ENCODE results near the gene GTPBP10.

The GTPBP10 gene, protein sequence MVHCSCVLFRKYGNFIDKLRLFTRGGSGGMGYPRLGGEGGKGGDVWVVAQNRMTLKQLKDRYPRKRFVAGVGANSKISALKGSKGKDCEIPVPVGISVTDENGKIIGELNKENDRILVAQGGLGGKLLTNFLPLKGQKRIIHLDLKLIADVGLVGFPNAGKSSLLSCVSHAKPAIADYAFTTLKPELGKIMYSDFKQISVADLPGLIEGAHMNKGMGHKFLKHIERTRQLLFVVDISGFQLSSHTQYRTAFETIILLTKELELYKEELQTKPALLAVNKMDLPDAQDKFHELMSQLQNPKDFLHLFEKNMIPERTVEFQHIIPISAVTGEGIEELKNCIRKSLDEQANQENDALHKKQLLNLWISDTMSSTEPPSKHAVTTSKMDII

DNA sequence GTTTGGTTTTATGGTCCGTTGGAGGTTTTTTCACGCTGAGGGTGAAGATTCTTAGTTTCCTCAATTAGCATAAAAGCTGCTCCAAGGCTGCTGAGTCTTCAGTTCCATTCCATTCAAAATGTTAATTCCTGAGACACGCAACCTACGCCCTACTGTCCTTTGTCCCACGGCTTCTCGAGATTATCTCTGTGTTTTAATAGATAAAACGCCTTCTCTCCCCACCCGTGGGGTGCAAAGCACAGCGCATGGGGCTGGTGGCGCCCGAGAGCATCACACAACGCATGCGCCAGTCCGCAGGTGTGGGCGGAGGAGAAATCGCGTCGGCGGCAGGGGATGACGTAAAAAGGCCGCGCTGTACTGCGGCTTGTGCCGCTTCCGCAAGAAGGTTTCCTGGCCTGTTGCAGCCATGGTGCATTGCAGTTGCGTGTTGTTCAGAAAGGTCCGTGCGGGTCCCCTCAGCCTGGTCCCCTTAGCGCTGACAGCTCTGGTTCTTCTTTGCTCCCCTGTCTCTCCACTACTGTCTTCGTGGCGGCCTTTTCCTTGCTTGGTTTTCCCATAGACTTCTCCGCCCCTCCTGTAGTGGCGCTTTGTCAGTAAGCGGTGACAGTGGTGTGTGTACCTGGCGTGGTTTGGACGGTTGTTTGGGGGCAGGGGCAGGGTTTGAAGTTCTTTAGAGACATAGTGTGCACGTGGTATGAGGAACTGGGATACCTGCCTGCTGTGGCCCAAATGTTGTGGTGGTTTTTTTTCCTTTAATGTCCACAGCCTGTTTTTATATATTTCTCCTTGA is at the start of gene GTPBP10:
Gene GTPBP10, plus strand, starts transcription at position 381 of the 790 bp plus-strand sequence. Its CDS starts 26 bp downstream, at position 407.
- no peaks in the 10 kb centered on the region for H3K36me3 ChIP-seq (ENCODE audit: control insufficient read depth in 2 of 2, insufficient read depth in 2 of 2, low read length in 2 of 2)
- H3K27ac ChIP-seq (ENCODE audit: low read length): peak within 1 kb of the TSS; percentile 78
- no peaks in the 10 kb centered on the region for H3K4me1 ChIP-seq (ENCODE audit: control insufficient read depth, insufficient read depth, low read length)
- no peaks in the 10 kb centered on the region for H3K9me3 ChIP-seq (ENCODE audit: control insufficient read depth in 2 of 2, low read length in 2 of 2)
- no peaks in the 10 kb centered on the region for H3K27me3 ChIP-seq (ENCODE audit: control insufficient read depth in 1 of 2, insufficient read depth in 2 of 2, low read length in 2 of 2)
- peak within 1 kb of the TSS; percentile 78 to 99 for H3K9ac ChIP-seq (ENCODE audit: low read length in 2 of 2)
- H3K4me3 ChIP-seq (ENCODE audit: low read length in 2 of 2): peak within 1 kb of the TSS; percentile 64 to 99

DNA sequence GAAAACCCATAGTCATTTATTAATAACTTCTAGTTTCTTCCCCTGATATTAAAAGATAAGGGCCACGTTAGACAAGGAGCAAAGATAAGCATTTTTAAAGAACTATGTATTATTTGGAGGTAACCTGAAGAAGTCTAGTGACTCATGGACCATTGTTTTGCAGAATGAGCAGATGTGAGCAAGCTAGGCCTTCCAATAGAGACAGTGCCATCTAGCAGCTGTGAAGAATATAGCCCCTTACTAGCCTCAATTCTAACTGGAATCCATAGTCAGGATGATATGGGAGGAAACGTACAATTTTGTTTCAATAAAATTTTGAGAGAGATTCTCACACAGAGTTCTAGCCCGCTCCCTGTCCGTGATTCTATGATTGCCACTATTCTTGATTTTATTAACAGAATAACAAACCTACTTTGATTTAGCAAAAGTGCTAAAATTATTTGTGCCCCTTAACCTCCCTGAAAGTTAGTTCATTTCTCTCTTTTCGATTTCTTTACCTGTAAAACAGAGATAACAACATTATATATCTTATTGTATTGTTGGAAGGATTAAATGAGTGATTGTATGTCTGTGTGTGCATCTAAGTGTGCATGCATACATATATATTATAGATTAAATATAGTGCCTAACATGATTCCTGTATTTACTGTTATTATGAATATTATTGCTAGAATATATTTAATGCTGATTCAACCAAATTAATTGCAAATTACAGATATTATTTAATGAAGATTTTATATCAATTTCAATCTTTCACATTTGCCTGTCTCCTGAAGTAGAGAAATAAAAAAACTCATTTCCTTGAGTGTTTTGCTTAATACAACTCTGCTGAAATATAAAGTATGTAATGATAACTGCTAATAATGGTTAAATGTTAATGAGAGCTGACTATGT is 48.1 kb upstream of the GTPBP10 start:
- Histone ChIP-seq H3K9me3 (ENCODE audit: control insufficient read depth in 2 of 2, low read length in 2 of 2) (no peaks in the 10 kb centered on the region), H3K27ac (ENCODE audit: low read length) (no peak overlapping the region), H3K4me1 (ENCODE audit: control insufficient read depth, insufficient read depth, low read length) (no peaks in the 10 kb centered on the region), H3K27me3 (ENCODE audit: control insufficient read depth in 1 of 2, insufficient read depth in 2 of 2, low read length in 2 of 2) (no peaks in the 10 kb centered on the region), H3K36me3 (ENCODE audit: control insufficient read depth in 2 of 2, insufficient read depth in 2 of 2, low read length in 2 of 2) (no peaks in the 10 kb centered on the region), H3K9ac (ENCODE audit: low read length in 2 of 2) (no peak overlapping the region), H3K4me3 (ENCODE audit: low read length in 2 of 2) (no peak overlapping the region)

DNA sequence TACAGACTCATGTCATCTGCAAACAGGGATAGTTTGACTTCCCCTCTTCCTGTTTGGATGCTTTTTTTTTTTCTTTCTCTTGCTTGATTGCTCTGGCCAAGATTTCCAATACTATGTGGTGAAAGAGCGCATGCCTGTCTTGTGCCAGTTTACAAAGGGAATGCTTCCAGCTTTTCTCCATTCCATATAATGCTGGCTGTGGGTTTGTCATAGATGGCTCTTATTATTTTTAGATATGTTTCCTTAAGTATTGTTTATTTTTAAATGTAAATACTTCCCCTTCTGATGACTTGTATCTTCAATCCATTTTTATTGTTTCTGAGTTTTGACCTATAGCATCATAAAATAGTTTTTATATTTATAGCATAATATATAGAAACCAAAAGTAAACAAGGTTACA is 43.3 kb upstream of the GTPBP10 start:
- Histone ChIP-seq H3K27me3 (ENCODE audit: control insufficient read depth in 1 of 2, insufficient read depth in 2 of 2, low read length in 2 of 2) (no peaks in the 10 kb centered on the region), H3K4me1 (ENCODE audit: control insufficient read depth, insufficient read depth, low read length) (no peaks in the 10 kb centered on the region), H3K4me3 (ENCODE audit: low read length in 2 of 2) (no peak overlapping the region), H3K9ac (ENCODE audit: low read length in 2 of 2) (no peak overlapping the region), H3K36me3 (ENCODE audit: control insufficient read depth in 2 of 2, insufficient read depth in 2 of 2, low read length in 2 of 2) (peaks cover 0 to 6% of the 10 kb centered on the region in 2 donors), H3K9me3 (ENCODE audit: control insufficient read depth in 2 of 2, low read length in 2 of 2) (no peaks in the 10 kb centered on the region), H3K27ac (ENCODE audit: low read length) (no peak overlapping the region)

DNA sequence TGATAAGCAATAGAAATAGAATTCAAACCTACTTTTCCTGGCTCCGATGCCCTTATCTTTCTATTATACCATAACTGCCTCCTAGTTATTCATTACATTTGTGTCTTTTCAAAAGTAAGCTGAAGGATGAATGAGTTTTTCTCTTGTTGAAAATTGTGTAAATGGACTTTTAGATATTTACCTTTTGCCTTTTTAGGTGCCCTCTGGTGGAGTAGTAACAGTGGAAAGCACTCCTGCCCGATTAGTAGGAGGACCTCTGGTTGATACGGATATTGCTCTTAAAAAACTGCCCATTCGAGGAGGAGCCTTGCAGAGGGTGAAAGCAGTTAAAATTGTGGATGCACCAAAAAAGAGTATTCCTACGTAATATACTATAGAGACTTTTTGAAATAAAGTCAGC is 36.6 kb upstream of the GTPBP10 start:
- Histone ChIP-seq H3K27me3 (ENCODE audit: control insufficient read depth in 1 of 2, insufficient read depth in 2 of 2, low read length in 2 of 2) (no peaks in the 10 kb centered on the region), H3K36me3 (ENCODE audit: control insufficient read depth in 2 of 2, insufficient read depth in 2 of 2, low read length in 2 of 2) (peaks cover 0 to 9% of the 10 kb centered on the region in 2 donors), H3K4me3 (ENCODE audit: low read length in 2 of 2) (no peak overlapping the region), H3K4me1 (ENCODE audit: control insufficient read depth, insufficient read depth, low read length) (no peaks in the 10 kb centered on the region), H3K9ac (ENCODE audit: low read length in 2 of 2) (no peak overlapping the region), H3K27ac (ENCODE audit: low read length) (no peak overlapping the region), H3K9me3 (ENCODE audit: control insufficient read depth in 2 of 2, low read length in 2 of 2) (no peaks in the 10 kb centered on the region)

DNA sequence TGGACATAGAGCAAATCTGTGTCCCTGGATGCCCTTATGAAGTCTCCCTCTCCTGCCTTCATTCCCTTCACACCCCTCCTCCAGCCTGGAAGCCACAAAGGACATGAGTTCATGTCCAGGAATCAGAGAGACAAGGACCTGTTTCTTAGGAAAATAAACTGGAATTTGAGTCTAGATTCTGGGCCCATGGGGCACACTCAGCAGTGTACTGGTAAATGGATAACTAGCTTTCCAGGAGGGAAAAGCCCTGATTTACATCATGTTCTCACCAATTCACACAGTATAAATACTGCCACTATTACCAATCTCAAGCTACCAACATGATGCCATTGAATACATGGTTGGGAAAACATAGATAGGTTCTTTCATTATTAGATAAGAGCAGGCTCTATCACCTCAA is 35.3 kb upstream of the GTPBP10 start:
- peaks cover 0 to 9% of the 10 kb centered on the region in 2 donors for H3K36me3 ChIP-seq (ENCODE audit: control insufficient read depth in 2 of 2, insufficient read depth in 2 of 2, low read length in 2 of 2)
- no peaks in the 10 kb centered on the region for H3K9me3 ChIP-seq (ENCODE audit: control insufficient read depth in 2 of 2, low read length in 2 of 2)
- no peaks in the 10 kb centered on the region for H3K4me1 ChIP-seq (ENCODE audit: control insufficient read depth, insufficient read depth, low read length)
- H3K27me3 ChIP-seq (ENCODE audit: control insufficient read depth in 1 of 2, insufficient read depth in 2 of 2, low read length in 2 of 2): no peaks in the 10 kb centered on the region
- no peak overlapping the region for H3K9ac ChIP-seq (ENCODE audit: low read length in 2 of 2)
- no peak overlapping the region for H3K4me3 ChIP-seq (ENCODE audit: low read length in 2 of 2)
- no peak overlapping the region for H3K27ac ChIP-seq (ENCODE audit: low read length)

DNA sequence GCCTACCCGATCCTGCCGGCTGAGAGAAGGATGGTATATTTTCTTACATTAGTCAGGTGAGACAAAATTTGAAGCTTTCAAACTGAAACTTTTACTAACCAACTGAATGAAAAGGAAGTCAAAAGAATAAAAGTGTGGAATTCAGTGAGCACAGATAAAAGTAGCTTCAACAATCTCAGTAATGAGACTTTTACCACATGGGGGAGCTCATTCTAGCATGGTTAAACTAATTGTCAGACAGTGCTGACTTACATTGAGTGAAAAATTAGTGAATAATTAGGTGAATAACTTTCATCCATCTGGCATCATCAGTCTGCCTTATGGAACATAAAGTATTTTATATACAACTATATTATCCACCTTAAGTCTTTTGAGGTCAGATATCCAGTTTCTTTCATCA is 33.8 kb upstream of the GTPBP10 start:
- Histone ChIP-seq H3K9ac (ENCODE audit: low read length in 2 of 2) (no peak overlapping the region), H3K4me3 (ENCODE audit: low read length in 2 of 2) (no peak overlapping the region), H3K4me1 (ENCODE audit: control insufficient read depth, insufficient read depth, low read length) (no peaks in the 10 kb centered on the region), H3K27ac (ENCODE audit: low read length) (no peak overlapping the region), H3K27me3 (ENCODE audit: control insufficient read depth in 1 of 2, insufficient read depth in 2 of 2, low read length in 2 of 2) (peaks cover 0 to 4% of the 10 kb centered on the region in 2 donors), H3K36me3 (ENCODE audit: control insufficient read depth in 2 of 2, insufficient read depth in 2 of 2, low read length in 2 of 2) (peaks cover 0 to 8% of the 10 kb centered on the region in 2 donors), H3K9me3 (ENCODE audit: control insufficient read depth in 2 of 2, low read length in 2 of 2) (no peaks in the 10 kb centered on the region)

DNA sequence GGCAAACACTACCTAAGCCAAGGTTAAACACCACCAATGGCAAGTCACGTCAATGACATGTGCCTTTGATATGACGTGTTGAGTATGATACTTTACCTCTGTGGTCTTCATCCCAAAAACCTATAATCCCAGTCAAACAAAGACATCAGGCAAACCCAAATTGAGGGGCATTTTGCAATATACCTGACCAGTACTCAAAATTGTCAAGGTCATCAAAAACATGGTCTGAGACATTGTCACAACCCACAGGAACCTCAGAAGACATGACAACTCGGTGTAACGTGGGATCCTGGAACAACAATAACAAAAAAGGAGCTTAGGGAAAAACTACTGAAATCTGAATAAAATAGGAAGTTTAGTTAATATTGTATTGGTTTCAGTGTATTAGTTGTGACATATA is 32.6 kb upstream of the GTPBP10 start:
- Histone ChIP-seq H3K27ac (ENCODE audit: low read length) (no peak overlapping the region), H3K4me1 (ENCODE audit: control insufficient read depth, insufficient read depth, low read length) (no peaks in the 10 kb centered on the region), H3K27me3 (ENCODE audit: control insufficient read depth in 1 of 2, insufficient read depth in 2 of 2, low read length in 2 of 2) (peaks cover 0 to 4% of the 10 kb centered on the region in 2 donors), H3K9ac (ENCODE audit: low read length in 2 of 2) (no peak overlapping the region), H3K9me3 (ENCODE audit: control insufficient read depth in 2 of 2, low read length in 2 of 2) (no peaks in the 10 kb centered on the region), H3K4me3 (ENCODE audit: low read length in 2 of 2) (no peak overlapping the region), H3K36me3 (ENCODE audit: control insufficient read depth in 2 of 2, insufficient read depth in 2 of 2, low read length in 2 of 2) (peaks cover 0 to 2% of the 10 kb centered on the region in 2 donors)

DNA sequence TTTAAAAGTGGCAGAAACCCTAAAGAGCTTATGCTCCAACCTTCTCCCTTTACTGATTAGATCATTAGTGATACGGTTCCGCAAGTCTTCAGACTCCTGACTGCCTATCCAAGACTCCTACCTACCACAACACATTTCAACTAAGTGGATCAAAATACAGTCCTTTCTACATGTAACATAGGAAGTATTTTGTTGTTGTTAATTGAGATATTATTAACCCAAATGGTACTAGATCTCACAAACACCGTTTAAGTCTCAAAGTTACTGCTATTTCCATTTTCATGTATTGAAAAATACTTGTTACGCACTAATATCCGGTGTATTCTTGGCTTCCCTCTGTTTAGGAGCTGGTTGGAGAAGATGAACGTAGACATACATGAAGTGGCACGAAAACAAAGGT is 26.5 kb upstream of the GTPBP10 start:
- Histone ChIP-seq H3K27ac (ENCODE audit: low read length) (no peak overlapping the region), H3K4me3 (ENCODE audit: low read length in 2 of 2) (no peak overlapping the region), H3K4me1 (ENCODE audit: control insufficient read depth, insufficient read depth, low read length) (peaks cover 7% of the 10 kb centered on the region), H3K36me3 (ENCODE audit: control insufficient read depth in 2 of 2, insufficient read depth in 2 of 2, low read length in 2 of 2) (no peaks in the 10 kb centered on the region), H3K9ac (ENCODE audit: low read length in 2 of 2) (no peak overlapping the region), H3K27me3 (ENCODE audit: control insufficient read depth in 1 of 2, insufficient read depth in 2 of 2, low read length in 2 of 2) (peaks cover 22 to 34% of the 10 kb centered on the region in 2 donors), H3K9me3 (ENCODE audit: control insufficient read depth in 2 of 2, low read length in 2 of 2) (no peaks in the 10 kb centered on the region)

DNA sequence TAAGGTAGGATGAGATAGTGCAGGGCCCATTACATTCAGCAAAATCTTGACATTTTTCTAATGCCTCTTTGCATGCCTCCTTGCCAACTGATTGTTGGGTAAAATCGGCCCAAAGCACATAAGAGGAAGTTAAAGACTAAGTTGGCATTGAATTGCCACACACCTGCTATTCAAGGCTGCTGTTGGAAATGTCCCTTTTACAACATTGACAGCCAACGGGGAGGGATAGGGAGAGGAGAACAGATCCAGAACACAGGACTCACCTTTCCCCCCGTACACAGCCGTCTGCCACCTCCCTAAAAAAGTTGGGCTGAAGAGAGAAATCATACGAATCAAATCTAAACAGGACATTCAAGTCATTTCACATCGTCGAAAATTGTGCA is 26.1 kb upstream of the GTPBP10 start:
- no peak overlapping the region for H3K27ac ChIP-seq (ENCODE audit: low read length)
- no peak overlapping the region for H3K4me3 ChIP-seq (ENCODE audit: low read length in 2 of 2)
- no peaks in the 10 kb centered on the region for H3K9me3 ChIP-seq (ENCODE audit: control insufficient read depth in 2 of 2, low read length in 2 of 2)
- peaks cover 7% of the 10 kb centered on the region for H3K4me1 ChIP-seq (ENCODE audit: control insufficient read depth, insufficient read depth, low read length)
- H3K27me3 ChIP-seq (ENCODE audit: control insufficient read depth in 1 of 2, insufficient read depth in 2 of 2, low read length in 2 of 2): peaks cover 22 to 34% of the 10 kb centered on the region in 2 donors
- no peaks in the 10 kb centered on the region for H3K36me3 ChIP-seq (ENCODE audit: control insufficient read depth in 2 of 2, insufficient read depth in 2 of 2, low read length in 2 of 2)
- no peak overlapping the region for H3K9ac ChIP-seq (ENCODE audit: low read length in 2 of 2)

DNA sequence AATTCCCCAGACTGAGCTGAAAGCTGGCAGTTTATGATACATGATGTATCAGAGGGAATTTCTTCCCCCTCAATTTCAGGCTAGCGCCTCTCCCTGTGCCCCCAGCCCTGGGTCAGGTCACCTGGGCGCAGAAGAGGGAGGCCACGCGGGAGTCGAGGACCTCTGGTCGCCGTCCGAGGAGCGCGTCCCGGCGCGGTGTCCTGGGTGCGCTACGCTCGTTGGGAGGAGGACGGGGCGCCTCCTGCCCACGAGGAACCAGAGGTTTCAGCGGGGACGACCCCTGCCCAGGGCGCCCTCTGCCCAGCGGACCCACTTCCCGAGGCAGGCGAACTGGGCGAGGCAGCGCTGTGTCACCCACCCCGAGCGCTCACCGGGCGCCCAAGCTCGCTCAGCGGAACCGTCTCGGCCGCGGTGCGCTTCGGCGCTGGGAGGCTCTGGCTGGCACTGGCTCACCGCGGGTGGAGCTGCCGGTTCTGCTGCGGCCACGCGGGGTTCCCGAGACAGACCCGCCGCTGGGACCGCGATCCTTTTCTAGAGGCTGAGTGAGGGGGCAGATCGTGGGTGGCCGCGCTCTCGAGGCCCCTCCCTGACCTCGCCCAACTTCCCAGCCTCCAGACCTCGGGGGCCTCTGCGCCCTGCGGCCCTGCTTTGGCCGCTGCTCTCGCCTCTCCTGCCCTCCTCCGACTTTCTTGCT is 25.6 kb upstream of the GTPBP10 start, which contains the start of gene FAM237B:
Gene FAM237B, minus strand, starts transcription at position 504 of the 694 bp plus-strand sequence. CDS start 1,556 bp downstream, outside the sequence.
- H3K9me3 ChIP-seq (ENCODE audit: control insufficient read depth in 2 of 2, low read length in 2 of 2): no peaks in the 10 kb centered on the region
- H3K4me1 ChIP-seq (ENCODE audit: control insufficient read depth, insufficient read depth, low read length): peaks cover 7% of the 10 kb centered on the region
- peaks cover 22 to 34% of the 10 kb centered on the region in 2 donors for H3K27me3 ChIP-seq (ENCODE audit: control insufficient read depth in 1 of 2, insufficient read depth in 2 of 2, low read length in 2 of 2)
- no peak within 1 kb of the TSS for H3K9ac ChIP-seq (ENCODE audit: low read length in 2 of 2)
- H3K27ac ChIP-seq (ENCODE audit: low read length): no peak within 1 kb of the TSS
- H3K4me3 ChIP-seq (ENCODE audit: low read length in 2 of 2): peak within 1 kb of the TSS in 1 of 2 donors; percentile 36
- H3K36me3 ChIP-seq (ENCODE audit: control insufficient read depth in 2 of 2, insufficient read depth in 2 of 2, low read length in 2 of 2): no peaks in the 10 kb centered on the region
